ENCODE results near the gene SMYD3. TPM values are rescaled to one million over a fixed set of nuclear protein-coding genes. Genes with fewer than 3 reads are reported as not detected.
A peak's percentile ranks its signal among the peaks of the same experiment; 100 is the strongest.
"Not testable (repeated sequence)": the region's sequence is repeated elsewhere in the genome, so short reads cannot be mapped to it uniquely, and the experiment has no call there.

SMYD3 gene
- total RNA-seq, 1 donor from 2014 or later: 29.3 TPM

GRCh38 chr1:246367041-246367440 is 140.0 kb downstream of the SMYD3 start:
- H3K27me3 Mint-ChIP-seq (ENCODE audit: low read depth): no peaks in the 10 kb centered on the region
- peaks cover 10% of the 10 kb centered on the region for H3K4me1 Mint-ChIP-seq (ENCODE audit: low read depth)
- H3K27ac Mint-ChIP-seq (ENCODE audit: unreplicated experiment): no peak overlapping the region
- no peaks in the 10 kb centered on the region for H3K9me3 Mint-ChIP-seq (ENCODE audit: low read depth)
- H3K36me3 Mint-ChIP-seq (ENCODE audit: low read depth): no peaks in the 10 kb centered on the region
- no peak for DNase-seq (ENCODE audit: low spot score)
- H3K4me3 Mint-ChIP-seq (ENCODE audit: unreplicated experiment): no peak overlapping the region
- TF ChIP-seq CTCF (IDR thresholded peaks at IDR 0.05): no peak

- Mint-ChIP-seq H3K4me3 (ENCODE audit: unreplicated experiment) (no peak overlapping the region), H3K36me3 (ENCODE audit: low read depth) (peaks cover 3% of the 10 kb centered on the region), H3K27me3 (ENCODE audit: low read depth) (no peaks in the 10 kb centered on the region), H3K9me3 (ENCODE audit: low read depth) (peaks cover 13% of the 10 kb centered on the region), H3K4me1 (ENCODE audit: low read depth) (peaks cover 10% of the 10 kb centered on the region), H3K27ac (ENCODE audit: unreplicated experiment) (no peak overlapping the region)
- no peak for DNase-seq (ENCODE audit: low spot score)
- TF ChIP-seq CTCF (IDR thresholded peaks at IDR 0.05): no peak
Measured at GRCh38 chr1:246365708-246366107, 141.4 kb downstream of the SMYD3 start.

GRCh38 chr1:246364415-246364941 is 142.6 kb downstream of the SMYD3 start:
- Mint-ChIP-seq H3K9me3 (ENCODE audit: low read depth) (peaks cover 21% of the 10 kb centered on the region), H3K4me1 (ENCODE audit: low read depth) (peaks cover 10% of the 10 kb centered on the region), H3K27me3 (ENCODE audit: low read depth) (no peaks in the 10 kb centered on the region), H3K36me3 (ENCODE audit: low read depth) (peaks cover 9% of the 10 kb centered on the region), H3K27ac (ENCODE audit: unreplicated experiment) (no peak overlapping the region), H3K4me3 (ENCODE audit: unreplicated experiment) (no peak overlapping the region)
- TF ChIP-seq CTCF (IDR thresholded peaks at IDR 0.05): no peak
- DNase-seq (ENCODE audit: low spot score): no peak

GRCh38 chr1:246357014-246357598 is 150.0 kb downstream of the SMYD3 start:
- Mint-ChIP-seq H3K36me3 (ENCODE audit: low read depth) (peaks cover 10% of the 10 kb centered on the region), H3K4me1 (ENCODE audit: low read depth) (peaks cover 22% of the 10 kb centered on the region), H3K27ac (ENCODE audit: unreplicated experiment) (peak overlapping the region; percentile 23), H3K9me3 (ENCODE audit: low read depth) (peaks cover 42% of the 10 kb centered on the region)
- not testable (repeated sequence) for H3K27me3 Mint-ChIP-seq (ENCODE audit: low read depth); H3K4me3 Mint-ChIP-seq (ENCODE audit: unreplicated experiment); DNase-seq (ENCODE audit: low spot score)

- peak; percentile 35 for TF ChIP-seq CTCF (IDR thresholded peaks at IDR 0.05)
- Mint-ChIP-seq H3K27me3 (ENCODE audit: low read depth) (no peaks in the 10 kb centered on the region), H3K4me1 (ENCODE audit: low read depth) (peaks cover 22% of the 10 kb centered on the region), H3K9me3 (ENCODE audit: low read depth) (peaks cover 28% of the 10 kb centered on the region), H3K4me3 (ENCODE audit: unreplicated experiment) (peak overlapping the region; percentile 19), H3K27ac (ENCODE audit: unreplicated experiment) (peak overlapping the region; percentile 69), H3K36me3 (ENCODE audit: low read depth) (peaks cover 6% of the 10 kb centered on the region)
- peak; percentile 68 for DNase-seq (ENCODE audit: low spot score)
Measured at GRCh38 chr1:246355411-246356230, 151.5 kb downstream of the SMYD3 start.
